Panc1 (cell line): ENCODE results near the gene CYGB. TPM values are rescaled to one million over a fixed set of nuclear protein-coding genes. Genes with fewer than 3 reads are reported as not detected.
A peak's percentile ranks its signal among the peaks of the same experiment; 100 is the strongest.
"Not testable (repeated sequence)": the region's sequence is repeated elsewhere in the genome, so short reads cannot be mapped to it uniquely, and the experiment has no call there.

Experiments
- ATAC-seq: fragments of 200-7000 bp; cut with Tn5 transposase; 2 replicates; pipeline ENCODE4 v1.9.1; 2020; ENCODE audit warnings: mild to moderate bottlenecking, moderate library complexity
- BruUV-seq: library from RNA; stranded (reverse); fragments of 400-500 nt; replicated peaks from 2 replicates; lab custom pipeline; 2021; lab: Mats Ljungman, UMichigan
- CTCF ChIA-PET: fragments of 300-600 bp; sonication (Branson Sonifier 250); formaldehyde crosslinking; loops from one replicate; lab custom pipeline; 2022; ENCODE audit warnings: antibody characterized with exemption; lab: Charles Lee
- POLR2A ChIA-PET: fragments of 300-600 bp; sonication (Branson Sonifier 250); formaldehyde crosslinking; loops from one replicate; lab custom pipeline; 2022; ENCODE audit warnings: antibody characterized with exemption; lab: Charles Lee
- DNase-seq: peaks from one replicate; pipeline ENCODE4 v3.0.0-alpha.2; 2010; ENCODE audit warnings: low read depth, low spot score
- H3K27ac ChIP-seq: 2 replicates; pipeline ENCODE4 v1.5.1; 2011; ENCODE audit warnings: mild to moderate bottlenecking, low read length, inconsistent platforms
- H3K27me3 ChIP-seq: fragments of 200-500 bp; sonication (Bioruptor generic); 2 replicates; pipeline ENCODE4 v1.6.0; 2014; ENCODE audit warnings: low read length, inconsistent platforms; ENCODE audit not compliant: control insufficient read depth, insufficient read depth
- H3K36me3 ChIP-seq: fragments of 200-500 bp; sonication (Bioruptor generic); 2 replicates; pipeline ENCODE4 v1.5.1; 2014; ENCODE audit warnings: inconsistent platforms, mild to moderate bottlenecking, low read length, moderate library complexity; ENCODE audit not compliant: control insufficient read depth, insufficient read depth
- H3K4me1 ChIP-seq: 2 replicates; pipeline ENCODE4 v1.5.1; 2011; ENCODE audit warnings: inconsistent platforms, mild to moderate bottlenecking, low read length, moderate library complexity; ENCODE audit not compliant: control insufficient read depth, insufficient read depth
- H3K4me3 ChIP-seq, 2 experiments: 2 replicates each; pipeline ENCODE4 v1.5.1; 2011 to 2012; ENCODE audit warnings: low read depth in 2 of 2, low read length in 2 of 2, mild to moderate bottlenecking in 2 of 2, inconsistent platforms in 1 of 2, moderate library complexity in 1 of 2
- H3K9me3 ChIP-seq: fragments of 200-500 bp; sonication (Bioruptor generic); 2 replicates; pipeline ENCODE4 v1.5.1; 2014; ENCODE audit warnings: low read depth, mild to moderate bottlenecking, inconsistent platforms, low read length, moderate library complexity; ENCODE audit not compliant: control insufficient read depth, insufficient read depth
- CTCF ChIP-seq: fragments of 450-650 bp; IDR thresholded peaks from 2 replicates; pipeline ENCODE4 v1.5.1; 2017; ENCODE audit warnings: mild to moderate bottlenecking
- POLR2AphosphoS5 ChIP-seq: IDR thresholded peaks from 2 replicates; pipeline ENCODE4 v1.6.1; 2012; ENCODE audit warnings: mild to moderate bottlenecking, low read depth, low read length, moderate library complexity
- REST ChIP-seq, 2 experiments: IDR thresholded peaks; 2 replicates each; pipeline ENCODE4 v1.6.1; 2011 to 2012; ENCODE audit warnings: low read depth in 2 of 2, control low read depth in 1 of 2, low read length in 1 of 2, mild to moderate bottlenecking in 1 of 2, moderate library complexity in 1 of 2; ENCODE audit not compliant: insufficient read depth in 1 of 2
- SIN3A ChIP-seq: IDR thresholded peaks from 2 replicates; pipeline ENCODE4 v1.6.1; 2012; ENCODE audit warnings: low read depth, mild to moderate bottlenecking, low read length, moderate library complexity, borderline replicate concordance; ENCODE audit not compliant: insufficient read depth
- TCF7L2 ChIP-seq: IDR thresholded peaks from 2 replicates; pipeline ENCODE4 v1.6.1; 2011; ENCODE audit warnings: mild to moderate bottlenecking, low read depth, low read length, inconsistent platforms
- in situ Hi-C: cut with HindIII; loops from 2 replicates; pipeline ENCODE4 v1.10.0; 2016; ENCODE audit warnings: low sequenced_read_pairs, low pct_unique_long_range_greater_than_20kb
- intact Hi-C: fragments of 100-400 bp; cut with micrococcal nuclease; formaldehyde crosslinking; loops from one replicate; pipeline ENCODE4 v1.10.0; 2022; ENCODE audit not compliant: unreplicated experiment
- total RNA-seq: library from RNA; stranded (reverse); gene quantifications from one replicate; pipeline ENCODE4 v1.2.1, GENCODE V29; 2021; ENCODE audit not compliant: unreplicated experiment

Gene CYGB
- total RNA-seq, 1 experiment from 2014 or later: 6.0 TPM

DNA sequence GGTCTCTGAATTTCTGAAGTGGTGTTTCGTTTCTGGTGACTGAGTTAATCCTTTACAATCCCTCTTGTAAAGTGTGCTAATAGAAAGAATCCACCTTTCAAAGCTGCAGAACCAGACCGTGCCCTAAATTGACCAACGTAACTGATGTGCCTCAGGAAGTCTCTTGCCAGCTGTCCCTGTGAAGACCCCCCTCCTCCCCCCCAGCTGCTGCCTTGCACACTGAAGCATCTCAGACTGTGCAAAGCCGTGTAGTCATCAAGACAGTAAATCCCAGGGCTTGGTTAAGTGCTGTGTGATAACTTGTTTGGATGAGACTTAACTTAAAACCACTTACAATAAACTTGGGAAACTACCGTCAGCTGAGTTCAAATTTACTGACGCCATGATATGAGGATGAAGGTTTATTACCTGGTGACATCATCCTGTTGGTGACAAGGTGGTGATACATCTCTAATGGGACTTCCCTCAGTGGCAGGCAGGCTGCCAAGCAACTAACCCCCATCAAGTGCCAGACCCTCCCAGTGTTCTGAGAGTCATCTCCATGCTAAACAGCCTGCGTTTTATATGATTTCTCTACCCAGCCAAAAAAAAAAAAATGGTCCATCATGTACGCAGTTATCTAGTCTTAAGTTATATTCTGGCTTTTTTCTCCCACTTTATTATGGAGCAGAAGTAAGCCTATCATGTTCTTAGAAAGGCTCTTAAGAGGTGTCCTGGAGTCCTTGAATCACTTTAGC is 27.6 kb upstream of the CYGB start:
- peak overlapping the region; percentile 49; the same call in 1 of the 2 replicates for H3K27ac ChIP-seq
- peaks cover 77% of the 10 kb centered on the region for H3K4me1 ChIP-seq
- CTCF ChIA-PET: not testable (repeated sequence)

GRCh38 chr17:76563359-76563758 is 25.9 kb upstream of the CYGB start:
- intact Hi-C loops: loop anchor here (10.0 kb wide), 1 partner anchor 61 kb away; no protein-coding TSS in a partner anchor
- H3K9me3 ChIP-seq, H3K27ac ChIP-seq, ATAC-seq, H3K4me3 ChIP-seq, POLR2A ChIA-PET, in situ Hi-C loops, H3K36me3 ChIP-seq, DNase-seq, H3K27me3 ChIP-seq, BruUV-seq: not testable (repeated sequence)
- H3K4me1 ChIP-seq: peaks cover 75% of the 10 kb centered on the region
- CTCF ChIA-PET: interaction anchor here (0.6 kb wide), 1 partner anchor 91 kb away, joined by 3 read pairs; no protein-coding TSS in a partner anchor

More for the DNA sequence above, 27.6 kb upstream of the CYGB start:
- POLR2A ChIA-PET, H3K36me3 ChIP-seq, H3K27me3 ChIP-seq, H3K4me3 ChIP-seq, BruUV-seq, in situ Hi-C loops, DNase-seq, ATAC-seq, H3K9me3 ChIP-seq: not testable (repeated sequence)
- intact Hi-C loops: loop anchor here (10.0 kb wide), 1 partner anchor 60 kb away; no protein-coding TSS in a partner anchor

DNA sequence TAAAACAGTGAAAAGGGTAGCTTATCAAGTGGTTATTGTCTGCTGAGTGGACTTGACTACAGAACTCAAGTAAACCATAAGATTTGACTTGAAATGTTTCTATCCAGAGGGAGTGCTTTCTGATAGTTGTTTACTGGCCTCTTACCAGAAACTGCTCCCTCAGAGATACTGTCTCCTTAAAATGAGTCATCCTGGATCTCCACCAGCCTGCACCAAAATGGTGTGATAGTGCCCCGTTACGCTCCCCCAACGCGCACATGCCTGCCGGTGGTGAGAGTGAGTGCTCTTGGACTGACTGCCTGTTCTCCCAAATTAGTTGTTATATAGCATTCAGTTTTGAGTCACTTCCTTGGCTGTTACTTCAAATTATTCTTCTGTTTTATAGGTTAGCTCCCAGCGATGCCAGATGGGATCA is 25.2 kb upstream of the CYGB start:
- DNase-seq (no peak), ATAC-seq (no peak)
- Histone ChIP-seq H3K9me3 (no peaks in the 10 kb centered on the region), H3K4me3 (no peak overlapping the region), H3K36me3 (peaks cover 15% of the 10 kb centered on the region), H3K27me3 (no peaks in the 10 kb centered on the region), H3K4me1 (peaks cover 69% of the 10 kb centered on the region), H3K27ac (peak overlapping the region; percentile 2; the same call in 1 of the 2 replicates)
- ChIA-PET POLR2A (interaction anchor here (0.6 kb wide), 3 partner anchors 55 to 113 kb away, joined by 5 to 9 read pairs (median 7); no protein-coding TSS in a partner anchor), CTCF (interaction anchor here (0.6 kb wide), 1 partner anchor 104 kb away, joined by 4 read pairs; no protein-coding TSS in a partner anchor)
- no TSS peak for BruUV-seq
- intact Hi-C loops: loop anchor here (10.0 kb wide), 1 partner anchor 62 kb away; no protein-coding TSS in a partner anchor
- in situ Hi-C loops: no loop called here
- TF ChIP-seq SIN3A: no peak
- peak; percentile 24; the same call in 1 of the 2 replicates for TF ChIP-seq POLR2AphosphoS5

DNA sequence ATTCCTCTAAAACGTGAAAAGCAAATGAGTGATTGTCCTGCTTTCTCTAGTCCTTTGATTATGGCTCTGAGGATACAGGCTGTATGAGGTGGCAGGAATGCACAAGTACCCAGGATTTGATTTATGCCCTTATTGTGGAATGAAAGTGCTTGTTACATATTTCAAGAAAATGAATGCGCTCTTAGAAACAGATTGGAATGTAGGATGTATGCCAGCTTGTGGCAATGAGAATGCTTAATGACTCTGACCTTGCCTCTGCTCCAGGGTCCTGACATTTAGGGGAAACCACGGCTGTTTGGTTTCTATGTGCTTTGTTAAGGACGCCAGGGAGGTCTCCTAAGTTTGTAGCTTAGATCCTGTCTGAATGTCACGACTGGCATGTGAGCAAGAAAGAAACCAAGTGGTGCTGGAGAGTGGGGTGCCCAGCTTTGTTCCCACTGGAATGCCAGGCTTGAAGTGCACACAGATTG is 24.3 kb upstream of the CYGB start:
- no TSS peak for BruUV-seq
- ChIA-PET POLR2A (interaction anchor here (1.0 kb wide), 1 partner anchor 18 kb away, joined by 3 read pairs; no protein-coding TSS in a partner anchor), CTCF (no interaction called here)
- ATAC-seq (no peak), DNase-seq (no peak)
- intact Hi-C loops (loop anchor here (10.0 kb wide), 1 partner anchor 63 kb away; no protein-coding TSS in a partner anchor), in situ Hi-C loops (no loop called here)
- Histone ChIP-seq H3K4me1 (peaks cover 60% of the 10 kb centered on the region), H3K9me3 (no peaks in the 10 kb centered on the region), H3K4me3 (peak overlapping the region in 1 of 2 experiments; percentile 10; a peak in 1 of 4 replicates), H3K27me3 (no peaks in the 10 kb centered on the region), H3K36me3 (peaks cover 16% of the 10 kb centered on the region), H3K27ac (peak overlapping the region; percentile 99)
- TF ChIP-seq CTCF (no peak), TCF7L2 (no peak), REST (IDR thresholded peaks at IDR 0.05; ENCODE audit: insufficient read depth in 1 of 2, low read depth in 2 of 2, low read length in 1 of 2) (no peak), POLR2AphosphoS5 (no peak), SIN3A (no peak)
